HG02938 (cell line): ENCODE results near the gene TRAPPC6A.
A peak's percentile ranks its signal among the peaks of the same experiment; 100 is the strongest.

ENCODE experiments used
- ATAC-seq: cut with Tn5 transposase; IDR thresholded peaks from one replicate; pipeline ENCODE4 v1.9.1; 2021; ENCODE audit warnings: mild to moderate bottlenecking, moderate library complexity; ENCODE audit not compliant: unreplicated experiment

TRAPPC6A gene

GRCh38 chr19:45177817-45178261 lies at the start of gene TRAPPC6A:
TSS of gene TRAPPC6A (minus strand) at chr19:45178237. CDS start at chr19:45178218, 19 bp downstream.
- ATAC-seq = peak; percentile 1

GRCh38 chr19:45224645-45225044 lies 46.6 kb upstream of the TRAPPC6A start:
- no peak for ATAC-seq

GRCh38 chr19:45223879-45224278 lies 45.8 kb upstream of the TRAPPC6A start:
- ATAC-seq = no peak

- ATAC-seq = no peak
These were observed 44.7 kb upstream of the TRAPPC6A start for GRCh38 chr19:45222724-45223123.

GRCh38 chr19:45218911-45219743 lies 41.1 kb upstream of the TRAPPC6A start:
- ATAC-seq = no peak

- no peak for ATAC-seq
These were observed 40.4 kb upstream of the TRAPPC6A start for GRCh38 chr19:45218426-45218825.

GRCh38 chr19:45217957-45218334 lies 39.9 kb upstream of the TRAPPC6A start:
- ATAC-seq = no peak

- ATAC-seq = no peak
These were observed 39.3 kb upstream of the TRAPPC6A start for GRCh38 chr19:45217193-45217956.

- ATAC-seq = no peak
These were observed 38.6 kb upstream of the TRAPPC6A start for GRCh38 chr19:45216667-45217066.

GRCh38 chr19:45215391-45216191 lies 37.6 kb upstream of the TRAPPC6A start:
- no peak for ATAC-seq

- no peak for ATAC-seq
These were observed 35.0 kb upstream of the TRAPPC6A start for GRCh38 chr19:45213031-45213430.

- no peak for ATAC-seq
These were observed 33.8 kb upstream of the TRAPPC6A start for GRCh38 chr19:45211751-45212381.

- no peak for ATAC-seq
These were observed 28.3 kb upstream of the TRAPPC6A start for GRCh38 chr19:45206328-45206727.

- ATAC-seq = no peak
These were observed 27.8 kb upstream of the TRAPPC6A start for GRCh38 chr19:45205810-45206209.

- no peak for ATAC-seq
These were observed 24.6 kb upstream of the TRAPPC6A start for GRCh38 chr19:45202637-45203036.

- no peak for ATAC-seq
These were observed 22.5 kb upstream of the TRAPPC6A start for GRCh38 chr19:45200568-45200967.

- ATAC-seq = no peak
These were observed 17.7 kb upstream of the TRAPPC6A start for GRCh38 chr19:45195764-45196163.

- no peak for ATAC-seq
These were observed 13.3 kb upstream of the TRAPPC6A start for GRCh38 chr19:45191375-45191774.

GRCh38 chr19:45189971-45190370 lies 11.9 kb upstream of the TRAPPC6A start:
- no peak for ATAC-seq

GRCh38 chr19:45187421-45188100 lies 9.5 kb upstream of the TRAPPC6A start:
- ATAC-seq = no peak
